Mesenchymal stem cell (in vitro differentiated cells and primary cell): ENCODE data around the gene HGS.

ENCODE experiments used
- DNase-seq: peaks from one replicate; pipeline ENCODE4 v3.0.0-alpha.2; 2013
- H2AFZ ChIP-seq: one replicate; pipeline ENCODE4 v1.6.1; 2013; ENCODE audit warnings: low read depth, mild to moderate bottlenecking, control low read depth, inconsistent platforms, low read length, moderate library complexity
- H2AK5ac ChIP-seq: 2 replicates; pipeline ENCODE4 v1.6.1; 2013; ENCODE audit warnings: low read length, moderate library complexity, mild to moderate bottlenecking, inconsistent platforms; ENCODE audit not compliant: severe bottlenecking
- H2BK120ac ChIP-seq: one replicate; pipeline ENCODE4 v1.6.1; 2013; ENCODE audit warnings: low read depth, mild to moderate bottlenecking, inconsistent platforms, low read length, moderate library complexity
- H2BK12ac ChIP-seq, 2 experiments: one replicate each; pipeline ENCODE4 v1.6.1; 2013; ENCODE audit warnings: inconsistent platforms in 2 of 2, low read length in 2 of 2, mild to moderate bottlenecking in 2 of 2, moderate library complexity in 2 of 2, control low read depth in 1 of 2
- H2BK15ac ChIP-seq: one replicate; pipeline ENCODE4 v1.6.1; 2013; ENCODE audit warnings: mild to moderate bottlenecking, low read depth, inconsistent platforms; ENCODE audit not compliant: poor library complexity, severe bottlenecking
- H2BK5ac ChIP-seq: 2 replicates; pipeline ENCODE4 v1.6.1; 2013; ENCODE audit warnings: low read depth, mild to moderate bottlenecking, low read length, control low read depth, inconsistent platforms; ENCODE audit not compliant: poor library complexity, severe bottlenecking
- H3K14ac ChIP-seq, 2 experiments: one replicate each; pipeline ENCODE4 v1.6.1; 2013; ENCODE audit warnings: inconsistent platforms in 2 of 2, low read length in 2 of 2, control low read depth in 1 of 2, mild to moderate bottlenecking in 1 of 2, moderate library complexity in 1 of 2
- H3K18ac ChIP-seq, 2 experiments: one replicate each; pipeline ENCODE4 v1.6.1; 2013; ENCODE audit warnings: inconsistent platforms in 2 of 2, low read length in 2 of 2, control low read depth in 1 of 2, low read depth in 1 of 2, mild to moderate bottlenecking in 1 of 2
- H3K23ac ChIP-seq, 2 experiments: one replicate each; pipeline ENCODE4 v1.6.1; 2013; ENCODE audit warnings: inconsistent platforms in 2 of 2, low read length in 2 of 2, mild to moderate bottlenecking in 2 of 2, moderate library complexity in 2 of 2, control low read depth in 1 of 2
- H3K27ac ChIP-seq: 2 replicates; pipeline ENCODE4 v1.5.1; 2013; ENCODE audit warnings: mild to moderate bottlenecking, moderate library complexity, low read length, control low read depth, inconsistent platforms; ENCODE audit not compliant: poor library complexity, severe bottlenecking
- H3K27me3 ChIP-seq, 2 experiments: 2 replicates each; pipeline versions ENCODE4 v1.6.1 to v1.7.0; 2013; ENCODE audit warnings: low read length in 2 of 2, mild to moderate bottlenecking in 2 of 2, moderate library complexity in 2 of 2, control low read depth in 1 of 2, inconsistent platforms in 1 of 2; ENCODE audit not compliant: control insufficient read depth in 1 of 2, insufficient read depth in 1 of 2
- H3K36me3 ChIP-seq, 2 experiments: 2 replicates each; pipeline versions ENCODE4 v1.6.1 to v1.7.0; 2013; ENCODE audit warnings: low read length in 2 of 2, control low read depth in 1 of 2, inconsistent platforms in 1 of 2, low read depth in 1 of 2, mild to moderate bottlenecking in 1 of 2; ENCODE audit not compliant: insufficient read depth in 2 of 2, control insufficient read depth in 1 of 2
- H3K4ac ChIP-seq, 2 experiments: one replicate each; pipeline ENCODE4 v1.6.1; 2013; ENCODE audit warnings: inconsistent platforms in 2 of 2, low read length in 2 of 2, mild to moderate bottlenecking in 2 of 2, moderate library complexity in 2 of 2, control low read depth in 1 of 2, low read depth in 1 of 2
- H3K4me1 ChIP-seq: 2 replicates; pipeline ENCODE4 v1.6.1; 2013; ENCODE audit warnings: low read depth, low read length, control low read depth; ENCODE audit not compliant: control insufficient read depth, insufficient read depth
- H3K4me2 ChIP-seq: 2 replicates; pipeline ENCODE4 v1.6.1; 2013; ENCODE audit warnings: low read length, mild to moderate bottlenecking, inconsistent platforms; ENCODE audit not compliant: poor library complexity, severe bottlenecking
- H3K4me3 ChIP-seq, 2 experiments: 2 replicates each; pipeline versions ENCODE4 v1.5.1 to v1.7.0; 2013; ENCODE audit warnings: low read length in 2 of 2, mild to moderate bottlenecking in 2 of 2, control low read depth in 1 of 2, low read depth in 1 of 2; ENCODE audit not compliant: insufficient read depth in 1 of 2
- H3K79me1 ChIP-seq: replicated peaks from 2 replicates; pipeline ENCODE4 v1.6.1; 2013; ENCODE audit warnings: mild to moderate bottlenecking, control low read depth, low read length, inconsistent platforms; ENCODE audit not compliant: poor library complexity, severe bottlenecking
- H3K9ac ChIP-seq: 2 replicates; pipeline ENCODE4 v1.7.0; 2013; ENCODE audit warnings: mild to moderate bottlenecking, low read length, moderate library complexity
- H3K9me3 ChIP-seq: 2 replicates; pipeline ENCODE4 v1.7.0; 2013; ENCODE audit warnings: mild to moderate bottlenecking, low read length; ENCODE audit not compliant: control insufficient read depth
- H4K8ac ChIP-seq: one replicate; pipeline ENCODE4 v1.6.1; 2013; ENCODE audit warnings: inconsistent platforms, mild to moderate bottlenecking, low read length, moderate library complexity
- H4K91ac ChIP-seq: one replicate; pipeline ENCODE4 v1.6.1; 2013; ENCODE audit warnings: mild to moderate bottlenecking, low read length, inconsistent platforms
- WGBS: methylation state at CpG from one replicate; pipeline ENCODE4 v1.1.7; 2013; ENCODE audit warnings: mixed read lengths; 5-methylcytosine and 5-hydroxymethylcytosine counted together

HGS gene

DNA sequence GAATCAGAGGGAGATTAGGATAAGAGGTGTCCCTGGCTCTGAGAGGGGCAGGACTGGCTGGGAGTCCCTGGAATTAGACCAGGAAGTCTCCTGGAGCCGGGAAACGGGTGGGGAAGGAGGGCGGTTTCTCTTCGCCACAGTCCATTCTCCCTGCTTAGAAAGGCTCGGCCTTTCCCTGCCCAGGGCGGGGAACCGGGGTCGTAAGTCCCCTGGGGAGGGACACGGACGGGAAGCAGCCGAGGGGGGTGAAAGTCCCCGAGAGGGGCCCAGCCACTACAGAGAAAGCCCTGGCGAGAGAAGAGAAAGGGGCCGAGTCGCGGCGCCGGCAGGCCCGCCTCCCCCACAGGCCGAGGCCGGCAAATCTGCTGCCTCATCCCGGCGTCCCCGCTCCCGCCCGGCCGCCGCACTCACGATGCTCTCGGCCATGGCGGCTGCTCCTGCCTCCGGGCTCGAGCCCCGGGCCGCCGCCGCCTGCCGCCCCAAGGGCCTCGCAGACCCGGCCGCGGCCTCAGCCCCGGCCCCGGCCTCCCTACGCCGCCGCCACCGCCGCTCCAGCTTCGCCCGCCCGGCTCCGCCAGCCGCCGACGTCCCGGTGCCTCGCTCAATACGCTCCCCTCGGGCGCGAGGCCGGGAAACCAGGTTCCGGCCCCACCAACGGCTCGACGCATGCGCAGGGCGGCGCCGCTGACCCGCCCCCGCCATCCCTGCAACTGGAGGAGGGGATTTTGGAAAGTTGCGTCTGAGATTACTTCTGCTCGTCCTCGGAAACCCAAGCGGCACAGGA lies 47.1 kb upstream of the HGS start, which contains the start of the genes NPLOC4 and TSPAN10:
TSS of gene NPLOC4 (minus strand) at position 608 of the 784 bp plus-strand sequence. CDS start at position 426, 182 bp downstream.
TSS of gene TSPAN10 (plus strand) at position 692 of the 784 bp plus-strand sequence. CDS start 5,217 bp downstream, outside the sequence.
- H3K9me3 ChIP-seq = no peaks in the 10 kb centered on the region
- H3K27me3 ChIP-seq = no peaks in the 10 kb centered on the region
- H3K79me1 ChIP-seq = no peaks in the 10 kb centered on the region
- peak within 1 kb of the TSS; percentile 78 for H4K91ac ChIP-seq
- peak within 1 kb of the TSS; percentile 99 for H3K9ac ChIP-seq
- H3K14ac ChIP-seq = no peak within 1 kb of the TSS
- no peak within 1 kb of the TSS for H2AK5ac ChIP-seq
- H3K18ac ChIP-seq = peak within 1 kb of the TSS; percentile 52 to 83
- H4K8ac ChIP-seq = peak within 1 kb of the TSS; percentile 85
- H3K4ac ChIP-seq = peak within 1 kb of the TSS; percentile 74 to 77
- peak; percentile 84 for DNase-seq
- H3K23ac ChIP-seq = peak within 1 kb of the TSS in 1 of 2 experiments; percentile 83
- H2BK5ac ChIP-seq = peak within 1 kb of the TSS; percentile 80
- H3K4me3 ChIP-seq = peak within 1 kb of the TSS; percentile 75 to 89
- peaks cover under 1 to 7% of the 10 kb centered on the region in 2 experiments for H3K36me3 ChIP-seq
- H3K4me1 ChIP-seq = peaks cover 11% of the 10 kb centered on the region
- 2% methylated on average over 30 of the region's 77 CpGs for WGBS
- peak within 1 kb of the TSS; percentile 62 for H2BK120ac ChIP-seq
- H2AFZ ChIP-seq = no peak within 1 kb of the TSS
- H2BK15ac ChIP-seq = peak within 1 kb of the TSS; percentile 54
- peak within 1 kb of the TSS; percentile 92 for H3K27ac ChIP-seq
- no peak within 1 kb of the TSS for H2BK12ac ChIP-seq
- peak within 1 kb of the TSS; percentile 82 for H3K4me2 ChIP-seq

DNA sequence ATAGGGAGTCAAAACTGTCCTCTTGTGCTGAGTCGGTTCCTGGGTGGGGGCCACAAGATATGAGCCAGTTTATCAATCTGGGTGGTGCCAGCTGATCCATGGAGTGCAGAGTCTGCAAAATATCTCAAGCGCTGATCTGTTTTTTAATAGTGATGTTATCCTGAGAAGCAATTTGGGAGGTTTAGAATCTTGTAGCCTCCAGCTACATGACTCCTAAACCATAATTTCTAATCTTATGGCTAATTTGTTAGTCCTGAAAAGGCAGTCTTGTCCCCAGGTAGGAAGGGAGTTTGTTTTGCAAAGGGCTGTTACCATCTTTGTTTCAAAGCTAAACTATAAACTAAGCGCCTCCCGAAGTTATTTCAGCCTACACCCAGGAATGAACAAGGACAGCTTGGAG lies 45.1 kb upstream of the HGS start:
- H3K4me3 ChIP-seq = no peak overlapping the region
- no peak overlapping the region for H2BK5ac ChIP-seq
- no peak for DNase-seq
- no peak overlapping the region for H2BK12ac ChIP-seq
- H4K91ac ChIP-seq = no peak overlapping the region
- H3K4ac ChIP-seq = no peak overlapping the region
- H3K9me3 ChIP-seq = no peaks in the 10 kb centered on the region
- no peak overlapping the region for H4K8ac ChIP-seq
- no peak overlapping the region for H3K4me2 ChIP-seq
- H3K36me3 ChIP-seq = peaks cover 0 to 3% of the 10 kb centered on the region in 2 experiments
- H2BK15ac ChIP-seq = no peak overlapping the region
- no peak overlapping the region for H2BK120ac ChIP-seq
- no peak overlapping the region for H2AK5ac ChIP-seq
- no peak overlapping the region for H3K14ac ChIP-seq
- no peak overlapping the region for H3K9ac ChIP-seq
- 83% methylated on average over 1 of the region's 4 CpGs for WGBS
- no peak overlapping the region for H3K23ac ChIP-seq
- H3K27me3 ChIP-seq = no peaks in the 10 kb centered on the region
- H3K27ac ChIP-seq = no peak overlapping the region
- H3K18ac ChIP-seq = no peak overlapping the region
- peaks cover 21% of the 10 kb centered on the region for H3K4me1 ChIP-seq
- no peak overlapping the region for H2AFZ ChIP-seq
- H3K79me1 ChIP-seq = no peaks in the 10 kb centered on the region

DNA sequence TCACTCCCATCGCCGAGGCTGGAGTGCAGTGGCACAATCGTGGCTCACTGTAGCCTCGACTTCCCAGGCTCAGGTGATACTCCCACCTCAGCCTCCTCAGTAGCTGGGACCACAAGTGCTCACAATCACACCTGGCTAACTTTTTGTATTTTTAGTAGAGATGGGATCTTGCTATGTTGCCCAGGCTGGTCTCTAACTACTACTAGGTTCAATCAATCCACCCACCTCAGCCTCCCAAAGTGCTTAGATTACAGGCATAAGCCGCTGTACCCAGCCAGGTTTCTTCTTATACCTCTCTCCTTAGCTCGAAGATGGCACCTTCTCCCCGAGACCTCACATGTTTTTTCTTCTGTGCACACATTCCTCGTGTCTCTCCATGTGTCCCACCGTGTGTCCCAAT lies 43.8 kb upstream of the HGS start:
- Histone ChIP-seq H3K27ac (no peak overlapping the region), H3K4me3 (no peak overlapping the region), H3K4me1 (peaks cover 15% of the 10 kb centered on the region), H2AK5ac (no peak overlapping the region), H3K9ac (no peak overlapping the region), H3K79me1 (no peaks in the 10 kb centered on the region), H3K4ac (no peak overlapping the region), H3K9me3 (no peaks in the 10 kb centered on the region), H4K91ac (no peak overlapping the region), H3K36me3 (peaks cover 0 to 3% of the 10 kb centered on the region in 2 experiments), H3K4me2 (no peak overlapping the region), H2BK12ac (no peak overlapping the region), H3K23ac (no peak overlapping the region), H2BK120ac (no peak overlapping the region), H2AFZ (no peak overlapping the region), H3K27me3 (no peaks in the 10 kb centered on the region), H2BK5ac (no peak overlapping the region), H4K8ac (no peak overlapping the region), H3K14ac (no peak overlapping the region), H2BK15ac (no peak overlapping the region), H3K18ac (no peak overlapping the region)
- DNase-seq = no peak
- 99% methylated on average over 8 of the region's 9 CpGs for WGBS

DNA sequence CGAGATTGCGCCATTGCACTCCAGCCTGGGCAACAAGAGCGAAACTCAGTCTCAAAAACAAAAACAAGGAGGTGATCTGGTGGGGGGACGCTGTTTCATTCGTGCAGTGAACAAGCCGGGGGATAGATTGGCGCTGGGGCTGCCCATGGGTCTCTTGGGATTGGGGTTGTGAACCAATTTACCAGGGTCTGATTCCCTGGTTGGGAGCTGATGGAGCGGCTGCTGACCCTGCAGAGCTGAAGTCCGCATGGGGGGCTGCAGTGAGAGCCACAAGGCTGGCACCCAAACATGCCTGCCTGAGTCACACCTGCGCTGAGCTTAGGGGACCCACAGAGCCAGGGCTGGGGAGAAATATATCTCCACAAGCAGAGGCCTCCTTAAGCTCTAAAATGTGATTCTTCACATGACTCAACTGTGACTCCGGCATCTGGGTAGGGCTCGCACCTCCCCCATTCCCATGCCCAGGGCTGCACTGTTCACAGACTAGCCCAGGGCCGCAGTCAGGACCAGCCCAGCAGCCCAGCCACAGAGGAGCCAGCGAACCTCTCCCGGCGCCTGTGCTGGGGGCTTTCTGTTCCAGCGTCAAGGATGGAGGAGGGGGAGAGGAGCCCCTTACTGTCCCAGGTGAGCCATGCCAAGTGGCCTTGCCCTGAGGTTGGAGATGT lies 41.9 kb upstream of the HGS start:
- peak overlapping the region; percentile 96 for H4K8ac ChIP-seq
- H3K9ac ChIP-seq = peak overlapping the region; percentile 38
- H3K4me3 ChIP-seq = no peak overlapping the region
- no peaks in the 10 kb centered on the region for H3K9me3 ChIP-seq
- peaks cover 3 to 4% of the 10 kb centered on the region in 2 experiments for H3K27me3 ChIP-seq
- H3K23ac ChIP-seq = no peak overlapping the region
- peak overlapping the region in 1 of 2 experiments; percentile 82 for H3K14ac ChIP-seq
- peaks cover 4 to 5% of the 10 kb centered on the region in 2 experiments for H3K36me3 ChIP-seq
- peak overlapping the region; percentile 73 for H2BK120ac ChIP-seq
- H3K4ac ChIP-seq = peak overlapping the region; percentile 77 to 95
- peak; percentile 63 for DNase-seq
- H2BK15ac ChIP-seq = peak overlapping the region; percentile 97
- H3K18ac ChIP-seq = peak overlapping the region; percentile 81 to 89
- 71% methylated on average over 17 of the region's 17 CpGs for WGBS
- no peak overlapping the region for H3K27ac ChIP-seq
- H4K91ac ChIP-seq = peak overlapping the region; percentile 91
- peak overlapping the region; percentile 88 for H2AK5ac ChIP-seq
- H3K4me1 ChIP-seq = peaks cover 10% of the 10 kb centered on the region
- no peak overlapping the region for H3K4me2 ChIP-seq
- H3K79me1 ChIP-seq = no peaks in the 10 kb centered on the region
- H2BK5ac ChIP-seq = no peak overlapping the region
- no peak overlapping the region for H2AFZ ChIP-seq
- H2BK12ac ChIP-seq = peak overlapping the region; percentile 27 to 83
